GM12878 (cell line): ENCODE data around the gene STMP1. TPM values are rescaled to one million over a fixed set of nuclear protein-coding genes. Genes with fewer than 3 reads are reported as not detected.

Source experiments
- ATAC-seq: fragments of 200-7000 bp; cut with Tn5 transposase; 3 replicates; pipeline ENCODE4 v1.9.1; 2020; ENCODE audit warnings: mild to moderate bottlenecking, moderate library complexity
- BruUV-seq: library from RNA; stranded (reverse); fragments of 400-500 nt; replicated peaks from 2 replicates; lab custom pipeline; 2021; lab: Mats Ljungman, UMichigan
- CTCF ChIA-PET: fragments of 300-600 bp; sonication (Branson Sonifier 250); formaldehyde crosslinking; extraction: SDS; loops from one replicate; lab custom pipeline; 2021; ENCODE audit warnings: inconsistent platforms; lab: Yijun Ruan, JAX
- POLR2A ChIA-PET: fragments of 350-600 bp; formaldehyde crosslinking; extraction: SDS; loops from one replicate; lab custom pipeline; 2021; ENCODE audit warnings: inconsistent platforms; lab: Charles Lee
- RAD21 ChIA-PET: fragments of 300-600 bp; sonication (Branson Sonifier 250); formaldehyde crosslinking; loops from one replicate; lab custom pipeline; 2023; ENCODE audit warnings: antibody characterized with exemption; ENCODE audit not compliant: unreplicated experiment; lab: Charles Lee
- SMC1A ChIA-PET: fragments of 300-600 bp; sonication (Branson Sonifier 250); formaldehyde crosslinking; loops from one replicate; lab custom pipeline; 2023; ENCODE audit not compliant: unreplicated experiment, uncharacterized antibody; lab: Charles Lee
- DNase-seq: peaks from one replicate; pipeline ENCODE4 v3.0.0-alpha.2; 2011; ENCODE audit warnings: low read depth, low spot score
- FAIRE-seq: peaks from 3 replicates; lab custom pipeline; 2011; peaks lifted over from hg19 to GRCh38; lab: Jason Lieb, UNC
- H2AFZ ChIP-seq: 2 replicates; pipeline ENCODE4 v1.6.0; 2011; ENCODE audit warnings: low read depth, low read length, control low read depth; ENCODE audit not compliant: control insufficient read depth
- H3K27ac ChIP-seq: 2 replicates; pipeline ENCODE4 v1.5.1; 2011; ENCODE audit warnings: control low read depth; ENCODE audit not compliant: control insufficient read depth, insufficient read depth
- H3K27me3 ChIP-seq, 2 experiments: replicated peaks in 1 of 2; 2 replicates each; pipeline versions ENCODE4 v1.6.0 to v1.6.1; 2011; ENCODE audit warnings: low read length in 1 of 2; ENCODE audit not compliant: control insufficient read depth in 2 of 2, insufficient read depth in 2 of 2
- H3K36me3 ChIP-seq, 2 experiments: 2 replicates each; pipeline ENCODE4 v1.5.1; 2011; ENCODE audit warnings: low read length in 1 of 2; ENCODE audit not compliant: control insufficient read depth in 2 of 2, insufficient read depth in 2 of 2
- H3K4me1 ChIP-seq: 2 replicates; pipeline ENCODE4 v1.6.1; 2011; ENCODE audit warnings: mild to moderate bottlenecking, low read length, moderate library complexity, mixed read lengths; ENCODE audit not compliant: control insufficient read depth, insufficient read depth
- H3K4me2 ChIP-seq: 2 replicates; pipeline ENCODE4 v1.6.0; 2011; ENCODE audit warnings: control low read depth; ENCODE audit not compliant: control insufficient read depth, insufficient read depth
- H3K4me3 ChIP-seq: fragments of 200-600 bp; sonication (generic); 2 replicates; pipeline ENCODE4 v1.5.1; 2016
- H3K79me2 ChIP-seq: 2 replicates; pipeline ENCODE4 v1.6.0; 2011; ENCODE audit warnings: low read length; ENCODE audit not compliant: control insufficient read depth, insufficient read depth
- H3K9ac ChIP-seq: 2 replicates; pipeline ENCODE4 v1.8.0; 2011; ENCODE audit warnings: low read length, control low read depth, mixed read lengths; ENCODE audit not compliant: control insufficient read depth, insufficient read depth
- H3K9me3 ChIP-seq: replicated peaks from 3 replicates; pipeline ENCODE4 v1.5.1; 2011; ENCODE audit warnings: mild to moderate bottlenecking, low read length; ENCODE audit not compliant: control insufficient read depth, insufficient read depth
- H4K20me1 ChIP-seq: 2 replicates; pipeline ENCODE4 v1.6.0; 2011; ENCODE audit not compliant: control insufficient read depth, insufficient read depth
- ATF7 ChIP-seq: fragments of 450-650 bp; IDR thresholded peaks from 2 replicates; pipeline ENCODE4 v1.6.1; 2016; ENCODE audit warnings: low read depth, mild to moderate bottlenecking
- ETV6 ChIP-seq, 2 experiments: fragments of 450-650 bp in 1 of 2; IDR thresholded peaks in 1 of 2; conservative IDR thresholded peaks in 1 of 2; 2 replicates each; pipeline ENCODE4 v1.6.1; 2014; ENCODE audit warnings: antibody characterized with exemption in 1 of 2, borderline replicate concordance in 1 of 2, low read depth in 1 of 2, mild to moderate bottlenecking in 1 of 2, moderate library complexity in 1 of 2
- EZH2 ChIP-seq: IDR thresholded peaks from 2 replicates; pipeline ENCODE4 v1.6.1; 2012; ENCODE audit warnings: low read depth, mild to moderate bottlenecking, control low read depth, inconsistent platforms, low read length, borderline replicate concordance; ENCODE audit not compliant: control insufficient read depth
- GABPA ChIP-seq: IDR thresholded peaks from 2 replicates; pipeline ENCODE4 v1.6.1; 2014; ENCODE audit warnings: antibody characterized with exemption, low read depth, mild to moderate bottlenecking, inconsistent platforms
- MTA2 ChIP-seq: fragments of 450-650 bp; IDR thresholded peaks from 2 replicates; pipeline ENCODE4 v1.6.1; 2016; ENCODE audit warnings: low read depth, mild to moderate bottlenecking, moderate library complexity
- NR2F1 ChIP-seq: fragments of 450-650 bp; conservative IDR thresholded peaks from 2 replicates; pipeline ENCODE4 v1.6.1; 2017; ENCODE audit warnings: mild to moderate bottlenecking
- SMAD5 ChIP-seq: IDR thresholded peaks from 2 replicates; pipeline ENCODE4 v1.6.1; 2016; ENCODE audit warnings: antibody characterized with exemption, low read depth
- WGBS: methylation state at CpG from one replicate; pipeline ENCODE4 v1.1.6; 2016; ENCODE audit warnings: low lambda C conversion rate; ENCODE audit not compliant: insufficient replicate concordance, insufficient coverage; ENCODE audit errors: missing lambda C conversion rate; 5-methylcytosine and 5-hydroxymethylcytosine counted together
- in situ Hi-C: fragments of 300-500 bp; cut with MboI; formaldehyde crosslinking; loops from 9 replicates; pipeline ENCODE4 v1.14.3; 2018; ENCODE audit warnings: mixed read lengths
- intact Hi-C: fragments of 100-400 bp; cut with micrococcal nuclease; formaldehyde crosslinking; loops from one replicate; pipeline ENCODE4 v1.14.2; 2022; ENCODE audit not compliant: unreplicated experiment
- polyA plus RNA-seq, 11 experiments: library from polyadenylated mRNA; depleted of rRNA in 4 of 11; unstranded in 6 of 11; stranded (reverse) in 5 of 11; fragments of >200 nt; fragmentation: Nextera tagmentation in 4 of 11; fragmentation: Illumina TruSeq in 1 of 11; extraction: Ambion mirVana in 4 of 11; extraction: Trizol in 1 of 11; gene quantifications; 1 replicate in 1 of 11; 2 replicates in 10 of 11; pipeline versions ENCODE4 v1.2.1 to v1.2.3, GENCODE V29; 2011 to 2016; ENCODE audit warnings: inconsistent platforms in 2 of 11, missing spikeins in 2 of 11, low read depth in 1 of 11
- total RNA-seq, 4 experiments: library from RNA; depleted of rRNA in 3 of 4; stranded (reverse); fragments of >200 nt in 3 of 4; fragmentation: Illumina TruSeq in 1 of 4; extraction: Trizol in 1 of 4; gene quantifications; 2 replicates each; pipeline versions ENCODE4 v1.2.1 to v1.2.3, GENCODE V29; 2013 to 2021

Gene STMP1
- total and polyA plus RNA-seq, 10 of the 15 experiments (the other 5 are each of a cell fraction or from before 2014, with no cell fraction given), result 8.0 to 79.9 (median 24.7) TPM

DNA sequence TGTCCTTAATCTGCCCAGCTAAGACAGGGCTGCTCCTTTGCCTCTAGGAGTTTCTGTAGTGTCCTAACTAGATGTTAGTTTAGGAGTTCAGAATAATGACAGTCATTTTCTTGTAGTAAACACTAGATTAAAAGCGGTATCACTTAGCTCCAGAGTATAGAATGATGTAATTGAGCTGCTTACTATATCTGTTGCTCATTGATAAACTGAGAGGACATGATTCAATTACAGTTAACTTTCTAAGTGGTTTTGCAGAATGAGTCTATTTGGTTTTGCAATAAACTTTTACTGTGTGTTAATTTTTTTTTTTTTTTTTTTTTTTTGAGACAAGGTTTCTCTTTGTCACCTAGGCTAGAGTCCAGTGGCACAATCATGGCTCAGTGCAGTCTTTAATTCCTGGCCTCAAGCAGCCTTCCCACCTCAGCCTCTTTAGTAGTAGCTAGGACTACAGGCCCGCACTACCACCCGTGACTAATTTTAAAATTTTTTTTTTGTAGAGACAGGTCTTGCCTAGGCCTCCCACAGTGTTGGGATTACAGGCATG is 1.8 kb downstream of the STMP1 start:
- Histone ChIP-seq H3K9me3 (no peaks in the 10 kb centered on the region; the same call in 2 of the 3 replicates), H2AFZ (no peak overlapping the region), H4K20me1 (no peaks in the 10 kb centered on the region), H3K27me3 (no peaks in the 10 kb centered on the region), H3K9ac (no peak overlapping the region), H3K79me2 (peaks cover 29% of the 10 kb centered on the region), H3K4me1 (peaks cover 2% of the 10 kb centered on the region; the same call in 1 of the 2 replicates), H3K27ac (no peak overlapping the region), H3K4me3 (peak overlapping the region; percentile 100; the same call in 1 of the 2 replicates), H3K4me2 (peak overlapping the region; percentile 73), H3K36me3 (no peaks in the 10 kb centered on the region; a peak in 1 of 4 replicates)
- ChIA-PET SMC1A (interaction anchor here (0.7 to 1.1 kb wide), 4 partner anchors 10 to 308 kb away, joined by 3 to 5 read pairs (median 3); no protein-coding TSS in a partner anchor), CTCF (interaction anchor here (0.7 to 10.3 kb wide), 4 partner anchors 9 to 404 kb away, joined by 4 to 89 read pairs (median 40); no protein-coding TSS in a partner anchor), POLR2A (interaction anchor here (0.7 to 3.6 kb wide), 2 partner anchors 8 to 390 kb away, joined by 5 to 17 read pairs; no protein-coding TSS in a partner anchor), RAD21 (interaction anchor here (0.6 kb wide), 1 partner anchor 230 kb away, joined by 3 read pairs; no protein-coding TSS in a partner anchor)
- in situ Hi-C loops (loop anchor here (10.0 kb wide), 1 partner anchor 311 kb away; the partner anchor contains the start of gene MTPN), intact Hi-C loops (loop anchor here (5.0 to 10.0 kb wide), 2 partner anchors 152 to 311 kb away; partner anchors contain the start of genes CNOT4 and MTPN)
- FAIRE-seq (no peak), ATAC-seq (no peak), DNase-seq (no peak)
- no TSS peak for BruUV-seq
- 62% methylated on average over 3 of the region's 3 CpGs for whole genome bisulfite sequencing
- TF ChIP-seq SMAD5 (no peak), MTA2 (no peak), ETV6 (conservative IDR thresholded peaks at IDR 0.05 in 1 of 2, IDR thresholded peaks at IDR 0.05 in 1 of 2; ENCODE audit: borderline replicate concordance in 1 of 2, low read depth in 1 of 2) (no peak), EZH2 (no peak), NR2F1 (no peak), ATF7 (no peak), GABPA (no peak)
